ENCODE data around the gene KIF26A.
A peak's percentile ranks its signal among the peaks of the same experiment; 100 is the strongest.
"Not testable (repeated sequence)": the region's sequence is repeated elsewhere in the genome, so short reads cannot be mapped to it uniquely, and the experiment has no call there.

KIF26A gene

DNA sequence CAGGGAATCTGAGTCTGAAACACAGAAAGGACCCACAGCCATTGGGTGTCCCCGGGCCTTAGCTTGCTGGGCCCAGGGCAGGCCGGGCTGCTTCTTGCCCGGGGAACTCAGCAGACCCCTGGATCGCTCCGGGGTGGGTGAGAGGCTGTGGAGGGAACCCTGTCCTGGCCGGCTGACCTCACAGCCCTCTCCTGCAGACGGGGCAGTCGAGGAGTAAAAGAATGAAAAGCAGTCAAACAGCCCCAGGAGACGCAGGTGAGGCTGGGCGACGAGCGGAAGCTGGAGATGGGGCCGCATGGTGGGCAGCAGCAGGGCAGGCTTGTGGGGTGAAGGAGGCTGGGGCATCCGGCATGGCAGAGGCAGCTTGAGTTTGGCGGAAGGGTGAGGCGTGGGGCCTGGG, 57.0 kb downstream of the KIF26A start:
- DNase-seq: no peak

DNA sequence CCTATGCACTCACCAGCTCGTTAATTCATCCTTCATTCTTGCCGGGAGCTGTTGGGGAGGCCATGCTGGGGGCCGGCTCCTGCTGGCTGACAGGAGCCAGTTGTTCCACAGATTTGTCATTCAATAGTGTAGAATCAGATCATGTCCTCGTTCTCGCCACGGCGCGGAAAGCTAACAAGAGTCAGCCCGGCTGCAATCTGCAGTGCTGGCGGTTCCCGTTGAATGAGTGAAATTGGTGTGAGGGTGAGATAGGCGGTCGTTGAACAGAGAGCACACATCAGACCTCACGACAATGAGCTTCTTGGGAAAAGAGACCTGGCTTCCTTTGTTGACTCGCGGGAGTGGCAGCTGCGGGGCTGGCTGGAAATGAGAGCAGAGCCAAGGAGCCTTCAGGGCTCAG, 57.5 kb downstream of the KIF26A start:
- peak; percentile 86 for DNase-seq

DNA sequence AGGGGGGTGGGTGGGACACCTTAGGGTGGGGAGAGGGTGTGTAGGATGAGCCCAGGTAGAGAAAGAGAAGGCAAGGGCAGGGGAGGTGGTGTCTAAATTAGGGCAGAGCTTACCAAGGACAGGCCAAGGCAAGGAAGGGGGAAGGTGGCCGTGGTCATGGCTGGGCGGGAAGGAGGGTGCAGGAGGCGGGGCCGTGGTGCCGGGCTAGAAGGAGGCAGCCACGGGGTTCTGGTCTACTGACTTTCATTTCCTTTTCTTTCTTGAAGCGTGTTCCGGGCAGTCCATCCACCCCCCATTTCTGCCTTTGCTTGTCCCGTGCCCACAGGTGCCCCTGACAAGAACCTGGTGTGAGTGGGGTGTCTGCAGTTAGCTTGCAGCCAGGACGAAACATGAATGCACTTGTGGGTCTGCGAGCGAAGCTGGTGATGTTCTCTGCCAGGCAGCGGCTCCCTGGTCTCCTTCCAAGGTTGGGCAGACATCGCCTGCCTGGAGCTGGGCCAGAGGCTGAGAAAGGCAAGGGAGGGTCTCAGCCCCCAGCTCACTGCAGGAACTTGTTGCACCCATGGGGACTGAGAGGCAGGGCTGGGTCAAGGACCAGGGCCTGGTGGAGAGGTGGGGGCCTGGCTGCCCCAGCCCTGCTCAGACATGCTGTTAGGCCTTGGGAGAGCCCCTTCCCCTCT, 58.2 kb downstream of the KIF26A start:
- peak; percentile 87 for DNase-seq

DNA sequence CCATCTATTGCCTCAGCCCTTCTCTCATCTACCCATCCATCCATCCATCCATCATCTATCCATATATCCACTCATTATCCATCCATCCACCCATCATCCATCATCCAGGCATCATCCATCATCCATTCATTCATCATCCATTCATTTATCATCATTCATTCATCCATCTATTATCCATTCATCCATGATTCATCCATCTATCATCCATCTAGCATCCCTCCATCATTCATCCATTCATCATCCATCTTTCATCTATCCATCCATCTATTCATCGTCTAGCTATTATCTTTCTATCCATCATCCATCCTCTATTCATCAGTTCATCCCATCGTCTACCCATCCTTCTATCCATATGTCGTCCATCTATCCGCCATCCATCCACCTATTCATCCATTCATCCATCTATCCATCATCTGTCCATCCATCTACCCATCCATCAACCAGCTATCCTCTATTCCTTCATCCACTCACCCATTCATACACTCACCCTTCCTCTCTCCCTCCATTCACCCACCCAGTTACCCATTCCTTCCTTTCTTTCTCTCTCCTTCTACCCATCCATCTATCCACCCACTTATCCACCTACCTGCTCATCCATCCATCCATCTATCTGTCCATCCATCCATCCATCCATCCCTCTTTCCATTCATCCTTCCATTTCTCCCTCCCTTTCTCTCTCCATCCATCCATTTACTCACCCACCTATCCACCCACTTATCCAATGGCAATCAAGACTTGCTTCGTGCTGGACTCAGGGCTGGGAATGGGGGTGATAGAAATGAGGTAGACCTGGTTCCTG, 59.3 kb downstream of the KIF26A start:
- DNase-seq: no peak

DNA sequence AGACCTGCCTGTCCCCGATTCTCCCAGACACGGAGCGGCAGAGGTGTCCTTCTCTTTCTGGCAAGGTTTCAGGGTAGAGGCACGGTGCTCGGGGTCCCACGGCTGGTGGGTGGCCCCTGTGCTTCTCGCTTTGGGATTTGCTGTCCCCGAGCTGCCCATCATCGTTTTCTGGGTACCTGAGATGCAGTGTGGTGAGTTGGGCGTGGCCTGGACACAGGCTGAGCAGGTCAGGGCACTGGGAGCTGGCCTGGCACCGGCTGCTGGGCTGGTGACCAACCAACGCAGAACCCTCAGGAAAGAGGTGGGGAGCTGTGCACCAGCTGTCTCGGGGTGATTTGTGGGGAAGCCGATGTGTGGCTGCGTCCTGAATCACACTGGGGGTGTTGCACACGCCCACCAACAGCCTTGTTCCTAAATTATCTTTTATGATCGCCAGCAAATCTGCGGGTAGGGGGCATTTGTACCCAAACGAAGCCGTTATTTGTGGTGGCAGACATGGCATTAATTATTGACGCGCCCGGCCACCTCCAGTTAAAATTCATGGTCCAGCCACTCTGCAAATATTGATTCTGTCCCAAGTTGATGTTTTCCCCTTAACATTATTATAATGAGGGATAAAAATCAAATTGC, 61.0 kb downstream of the KIF26A start:
- no peak for DNase-seq

DNA sequence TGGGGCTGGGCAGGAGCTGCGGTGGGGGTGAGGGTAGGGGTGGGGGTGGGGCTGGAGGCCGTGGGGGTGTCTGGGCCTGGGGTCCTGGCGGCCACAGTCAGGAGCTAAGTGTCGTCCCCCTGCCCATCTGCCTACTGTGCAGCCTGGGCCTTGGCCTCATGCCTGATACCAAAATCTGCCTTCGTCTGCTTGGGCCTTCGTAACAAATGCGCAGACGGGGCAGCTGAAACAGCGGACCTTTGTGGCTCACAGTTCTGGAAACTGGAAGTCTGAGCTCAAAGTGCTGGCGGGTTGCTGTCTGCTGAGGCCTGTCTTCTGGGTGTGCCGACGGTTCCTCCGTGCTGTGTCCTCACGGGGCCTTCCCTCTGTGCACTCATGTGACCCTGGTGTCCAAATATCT, 61.7 kb downstream of the KIF26A start:
- DNase-seq: no peak

DNA sequence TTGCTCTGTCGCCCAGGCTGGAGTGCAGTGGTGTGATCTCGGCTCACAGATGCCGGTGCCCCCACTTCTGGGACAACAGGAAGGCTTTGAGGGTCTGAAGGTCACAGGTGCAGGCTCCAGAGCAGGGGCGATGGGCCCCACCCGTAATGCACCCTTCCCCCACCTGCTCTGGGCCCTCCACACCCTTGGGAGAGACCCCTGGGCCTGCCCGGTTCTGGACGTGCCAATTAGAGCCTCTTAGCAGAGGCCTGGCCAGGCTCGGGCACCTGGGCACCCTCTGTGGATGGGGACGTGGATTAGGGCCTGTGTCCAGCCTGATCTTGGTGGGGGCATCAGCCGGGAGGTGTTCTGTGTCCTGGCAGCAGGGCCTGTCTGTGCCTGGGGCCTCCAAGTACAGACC, 62.2 kb downstream of the KIF26A start:
- no peak for DNase-seq

DNA sequence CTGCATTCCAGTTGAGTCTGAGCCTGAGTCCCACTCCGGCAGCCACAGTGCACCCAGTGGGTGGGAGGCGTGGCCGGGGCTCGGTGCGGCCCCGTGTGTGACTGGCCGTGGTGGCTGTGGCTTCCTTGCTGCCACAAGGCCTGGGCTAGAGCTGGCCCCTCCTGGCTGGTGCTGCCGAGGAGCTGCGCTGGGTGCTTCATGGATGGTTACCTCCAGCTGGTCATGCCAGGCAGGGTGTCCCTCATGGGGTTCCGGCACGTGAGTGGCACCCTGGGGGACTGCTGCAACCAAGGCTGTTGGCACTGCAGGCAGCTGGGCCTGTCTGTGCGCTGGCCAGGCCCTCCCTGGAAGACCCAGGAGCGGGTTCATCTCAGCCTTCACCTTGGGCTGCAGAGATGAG, 62.7 kb downstream of the KIF26A start:
- no peak for DNase-seq

DNA sequence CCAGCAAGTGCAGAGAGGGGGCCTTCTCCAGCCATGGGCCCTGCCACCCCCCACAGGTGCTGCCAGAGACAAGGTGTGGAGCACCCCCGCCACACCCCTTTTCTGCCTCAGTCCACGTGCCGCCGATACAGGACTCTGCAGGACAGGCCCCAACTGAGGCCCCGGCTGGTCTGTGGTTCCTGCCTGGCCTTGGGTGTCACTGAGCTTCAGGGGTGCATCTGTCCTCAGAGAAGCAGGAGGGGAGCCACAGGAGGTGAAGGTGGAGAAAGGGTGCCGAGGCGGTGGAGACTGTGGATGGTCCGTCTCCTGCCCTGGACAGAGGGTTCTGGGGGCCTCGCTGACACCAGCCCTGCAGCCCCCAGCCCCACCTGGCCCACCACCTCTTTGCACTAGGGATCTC, 63.1 kb downstream of the KIF26A start:
- DNase-seq: no peak

DNA sequence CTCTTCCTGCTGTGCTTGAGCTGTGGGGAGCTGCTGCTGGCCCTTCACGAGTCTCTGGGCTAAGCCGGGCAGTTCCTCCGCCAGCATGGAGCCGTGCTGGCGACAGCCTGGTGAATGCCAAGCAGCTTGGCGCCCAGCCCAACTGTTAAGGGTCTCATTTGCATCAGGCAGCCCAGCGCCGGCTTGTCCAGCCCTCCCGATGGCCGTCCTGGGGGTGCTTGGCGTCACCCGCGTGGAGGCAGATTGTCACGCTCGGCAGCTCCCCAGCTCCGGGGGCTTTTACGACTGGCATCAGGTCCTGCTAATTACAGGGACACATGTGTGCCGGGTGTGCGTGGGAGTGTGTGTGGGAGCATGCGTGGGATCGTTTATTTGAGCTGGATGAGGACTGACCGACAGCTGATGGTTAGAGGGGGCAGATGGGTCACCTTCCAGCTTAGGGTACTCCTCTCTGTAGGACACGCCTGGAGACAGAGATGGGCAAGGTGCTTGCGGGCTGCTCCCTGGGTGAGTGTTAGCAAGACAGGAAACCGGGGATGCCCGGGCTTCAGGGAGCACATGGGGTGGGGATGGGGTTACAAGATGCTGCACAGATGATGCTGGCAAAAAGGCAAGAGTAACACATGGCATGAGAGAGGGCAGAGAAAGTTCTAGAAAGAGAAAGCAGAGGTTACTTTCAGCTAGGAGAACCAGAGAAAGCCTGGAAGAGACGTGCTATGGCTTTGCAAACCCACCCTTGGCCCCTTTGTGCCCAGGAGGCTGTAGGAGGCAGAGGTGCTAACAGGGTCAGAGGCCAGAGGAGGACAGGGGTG, 64.1 kb downstream of the KIF26A start:
- peak; percentile 99 for DNase-seq

DNA sequence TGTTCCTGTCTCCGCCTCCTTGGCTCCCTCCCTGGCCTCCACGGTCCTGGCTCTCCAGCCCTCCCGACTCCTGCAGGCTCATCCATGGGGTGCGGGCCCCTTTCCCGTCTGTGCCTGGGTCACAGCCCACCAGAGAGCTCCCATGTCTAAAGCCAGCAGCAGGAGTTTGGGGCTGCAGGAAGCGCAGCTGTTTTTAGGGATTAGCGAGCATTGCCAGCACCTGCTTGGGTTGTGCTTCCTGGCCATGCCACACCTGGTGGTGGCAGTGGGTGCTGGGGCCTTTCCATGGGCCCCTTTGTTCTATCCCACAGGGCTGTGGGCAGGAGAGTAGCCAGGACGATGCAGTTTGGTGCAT, 64.7 kb downstream of the KIF26A start:
- DNase-seq: no peak

DNA sequence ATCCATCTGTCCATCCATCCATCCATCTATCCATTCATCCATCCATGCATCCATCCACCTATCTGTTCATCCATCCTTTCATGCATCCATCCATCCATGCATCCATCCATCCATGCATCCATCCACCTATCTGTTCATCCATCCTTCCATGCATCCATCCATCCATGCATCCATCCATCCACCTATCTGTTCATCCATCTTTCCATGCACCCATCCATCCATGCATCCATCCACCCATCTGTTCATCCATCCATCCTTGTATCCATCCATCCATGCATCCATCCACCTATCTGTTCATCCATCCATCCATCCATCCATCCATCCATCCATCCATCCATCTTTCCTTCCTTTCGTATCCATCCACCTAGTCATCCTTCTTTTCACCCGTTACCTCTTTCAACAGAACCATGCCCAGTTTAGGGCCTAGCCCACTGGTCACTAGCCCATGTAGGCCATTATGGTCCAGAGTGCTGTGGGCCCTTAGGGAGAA, 66.3 kb downstream of the KIF26A start:
- DNase-seq: no peak

DNA sequence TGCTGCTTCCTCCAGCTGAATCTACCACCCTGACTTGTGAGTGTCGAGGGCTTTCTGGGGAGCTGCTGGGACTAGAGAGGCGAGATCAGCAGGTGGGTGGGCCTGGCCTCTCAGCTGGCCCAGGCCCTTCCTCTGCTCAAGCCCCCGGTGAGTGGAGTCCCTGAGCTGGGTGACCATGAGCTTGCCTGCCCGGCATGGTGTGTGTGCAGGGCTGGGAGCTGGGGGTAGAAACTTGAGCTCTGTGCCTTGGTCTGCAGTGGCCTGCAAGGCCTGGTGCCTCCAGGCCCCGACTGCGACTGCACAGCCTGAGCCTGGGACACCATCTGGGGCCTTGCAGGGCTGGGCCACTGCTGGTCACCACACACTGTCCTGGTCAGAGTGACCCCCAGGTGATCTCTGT, 67.4 kb downstream of the KIF26A start:
- no peak for DNase-seq

DNA sequence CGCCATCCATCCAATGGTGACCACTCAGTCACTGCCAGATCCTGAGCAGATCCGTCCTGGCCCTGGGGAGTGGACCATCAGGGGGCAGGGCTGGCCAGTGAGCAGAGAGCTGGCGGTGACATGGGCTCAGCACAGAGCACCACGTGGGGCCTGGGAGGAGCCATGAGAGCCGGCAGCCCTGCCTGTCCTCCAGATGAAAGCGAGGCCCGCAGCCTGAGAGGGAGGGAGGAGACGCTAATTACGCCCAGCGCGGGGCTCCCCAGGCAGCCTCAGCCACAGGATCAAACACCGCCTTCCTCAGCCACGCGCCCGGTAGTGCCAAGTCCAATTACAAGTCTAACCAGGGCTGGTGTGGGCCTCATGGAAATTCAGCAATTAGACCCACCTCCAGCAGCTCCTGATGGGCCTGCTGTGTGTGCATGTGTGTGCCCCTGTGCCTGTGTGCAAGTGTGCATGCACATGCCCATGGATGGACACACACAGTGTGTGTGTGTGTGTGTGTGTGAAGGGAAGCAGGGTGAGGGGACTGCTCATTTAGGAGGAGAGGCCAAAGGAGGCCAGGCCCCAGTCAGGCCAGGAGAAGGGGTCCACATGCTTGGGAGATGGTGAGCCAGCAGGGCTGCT, 68.0 kb downstream of the KIF26A start:
- DNase-seq: no peak

DNA sequence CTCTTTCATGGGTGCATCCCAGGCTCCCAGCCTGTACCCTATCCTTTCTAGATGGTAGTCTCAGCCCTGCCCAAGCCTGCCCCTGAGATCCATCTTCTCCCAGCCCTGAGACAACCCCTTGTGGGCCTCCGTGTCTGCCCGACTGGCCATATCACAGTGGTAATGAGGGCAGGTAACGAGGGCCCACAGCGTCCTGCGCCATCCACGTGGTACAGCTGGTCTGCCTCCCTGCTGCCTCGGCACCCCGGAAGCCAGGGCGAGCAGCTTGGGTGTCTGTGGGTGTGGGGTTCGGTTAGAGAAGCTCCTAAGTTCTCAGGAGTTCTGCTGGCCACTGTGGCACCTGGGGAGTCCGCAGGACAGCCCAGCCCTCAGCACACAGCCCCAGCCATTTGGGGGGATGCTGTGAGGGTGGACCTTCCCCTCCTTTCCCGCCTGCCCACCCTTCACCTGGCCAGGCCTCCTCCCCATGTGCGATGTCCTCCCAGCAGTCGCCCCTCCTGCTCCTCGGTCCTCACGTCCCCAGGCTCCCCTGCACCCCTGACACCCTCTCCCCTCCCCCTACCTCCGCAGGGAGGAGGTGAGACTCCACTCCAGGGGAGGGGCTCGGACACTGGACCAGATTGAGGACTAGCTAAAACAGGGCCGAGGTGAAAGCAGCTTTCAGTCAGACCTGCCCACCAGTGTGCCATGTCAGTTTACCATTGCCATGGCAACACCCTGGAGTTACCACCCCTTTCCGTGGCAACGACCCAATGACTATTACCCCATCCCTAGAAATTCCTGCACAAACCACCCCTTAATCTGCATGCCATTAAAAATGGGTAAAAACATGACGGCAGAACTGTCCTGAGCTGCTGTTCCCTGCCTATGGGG, 69.0 kb downstream of the KIF26A start:
- no peak for DNase-seq

DNA sequence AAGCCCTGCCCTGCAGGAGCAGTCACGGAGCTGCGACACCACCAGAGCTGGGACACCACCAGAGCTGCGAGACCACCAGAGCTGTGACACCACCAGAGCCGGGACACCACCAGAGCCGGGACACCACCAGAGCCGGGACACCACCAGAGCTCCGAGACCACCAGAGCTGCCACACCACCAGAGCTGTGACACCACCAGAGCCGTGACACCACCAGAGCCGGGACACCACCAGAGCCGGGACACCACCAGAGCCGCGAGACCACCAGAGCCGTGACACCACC, 69.6 kb downstream of the KIF26A start:
- DNase-seq: not testable (repeated sequence)

DNA sequence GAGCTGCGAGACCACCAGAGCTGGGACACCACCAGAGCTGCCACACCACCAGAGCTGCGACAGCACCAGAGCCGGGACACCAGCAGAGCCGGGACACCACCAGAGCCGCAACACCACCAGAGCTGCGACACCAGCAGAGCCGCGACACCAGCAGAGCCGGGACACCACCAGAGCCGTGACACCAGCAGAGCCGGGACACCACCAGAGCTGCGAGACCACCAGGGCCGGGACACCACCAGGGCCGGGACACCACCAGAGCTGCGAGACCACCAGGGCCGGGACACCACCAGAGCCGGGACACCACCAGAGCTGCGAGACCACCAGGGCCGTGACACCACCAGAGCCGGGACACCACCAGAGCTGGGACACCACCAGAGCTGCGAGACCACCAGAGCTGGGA, 69.9 kb downstream of the KIF26A start:
- DNase-seq: not testable (repeated sequence)

DNA sequence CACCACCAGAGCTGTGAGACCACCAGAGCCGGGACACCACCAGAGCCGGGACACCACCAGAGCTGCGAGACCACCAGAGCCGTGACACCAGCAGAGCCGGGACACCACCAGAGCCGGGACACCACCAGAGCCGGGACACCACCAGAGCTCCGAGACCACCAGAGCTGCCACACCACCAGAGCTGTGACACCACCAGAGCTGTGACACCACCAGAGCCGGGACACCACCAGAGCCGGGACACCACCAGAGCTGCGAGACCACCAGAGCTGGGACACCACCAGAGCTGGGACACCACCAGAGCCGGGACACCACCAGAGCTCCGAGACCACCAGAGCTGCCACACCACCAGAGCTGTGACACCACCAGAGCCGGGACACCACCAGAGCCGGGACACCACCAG, 70.7 kb downstream of the KIF26A start:
- not testable (repeated sequence) for DNase-seq

DNA sequence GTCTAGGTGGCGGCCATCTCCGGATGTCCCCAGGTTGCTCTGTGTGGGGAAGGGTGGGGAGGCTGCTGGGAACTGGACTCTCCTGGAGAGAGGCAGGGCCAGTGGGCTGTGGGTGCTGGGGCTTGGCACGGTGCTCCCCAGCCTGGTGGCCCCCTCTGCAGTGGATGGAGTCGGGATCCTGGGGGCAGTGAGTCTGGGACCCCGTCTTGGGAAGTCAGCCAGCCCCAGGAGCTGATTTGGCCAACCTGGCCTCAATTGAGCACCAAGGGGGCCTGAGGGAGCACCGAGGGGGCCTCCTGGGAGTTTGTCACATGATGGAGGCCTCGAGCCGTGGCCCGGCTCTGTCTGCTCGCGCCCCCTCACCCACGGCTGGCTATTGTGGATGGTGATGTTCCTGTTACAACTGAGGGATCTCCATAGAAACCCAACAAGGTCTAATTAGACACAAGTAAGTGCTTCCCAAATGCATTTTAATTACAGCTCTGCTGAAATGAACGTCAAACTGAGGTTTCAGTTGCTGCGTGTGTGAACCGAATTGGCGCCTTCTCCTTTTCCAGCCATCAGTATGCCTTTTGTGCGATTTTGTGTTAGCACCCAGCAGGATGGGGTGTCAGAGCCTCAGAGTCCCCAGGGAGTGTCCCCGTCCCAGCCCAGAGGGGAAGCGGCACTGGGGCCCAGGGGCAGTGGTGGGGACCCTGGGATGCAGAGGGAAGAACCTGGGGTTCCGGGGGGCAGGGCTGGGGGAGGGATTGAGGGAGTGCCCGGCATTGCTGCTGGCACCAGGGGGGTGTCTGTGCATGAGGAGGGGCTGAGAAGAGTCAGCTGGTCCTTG, 71.8 kb downstream of the KIF26A start:
- no peak for DNase-seq

DNA sequence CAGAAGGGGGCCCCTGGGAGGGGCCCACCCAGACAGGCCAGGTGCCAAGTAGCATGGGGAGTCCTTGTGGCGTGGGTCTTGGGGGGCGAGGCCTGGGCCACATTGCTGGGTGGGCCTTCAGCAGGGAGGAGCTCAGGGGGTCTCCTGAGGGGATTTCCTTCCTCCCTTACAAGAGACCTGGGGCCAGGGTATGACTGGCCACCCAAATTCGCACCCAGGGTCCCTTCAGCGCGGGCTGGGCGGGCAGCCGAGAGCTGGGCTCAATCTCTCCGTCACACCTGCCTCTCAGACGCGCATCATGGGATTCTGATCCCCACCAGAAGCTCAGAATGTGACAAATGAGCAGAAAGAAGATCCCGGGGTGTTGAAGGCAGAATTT, 72.4 kb downstream of the KIF26A start:
- no peak for DNase-seq

DNA sequence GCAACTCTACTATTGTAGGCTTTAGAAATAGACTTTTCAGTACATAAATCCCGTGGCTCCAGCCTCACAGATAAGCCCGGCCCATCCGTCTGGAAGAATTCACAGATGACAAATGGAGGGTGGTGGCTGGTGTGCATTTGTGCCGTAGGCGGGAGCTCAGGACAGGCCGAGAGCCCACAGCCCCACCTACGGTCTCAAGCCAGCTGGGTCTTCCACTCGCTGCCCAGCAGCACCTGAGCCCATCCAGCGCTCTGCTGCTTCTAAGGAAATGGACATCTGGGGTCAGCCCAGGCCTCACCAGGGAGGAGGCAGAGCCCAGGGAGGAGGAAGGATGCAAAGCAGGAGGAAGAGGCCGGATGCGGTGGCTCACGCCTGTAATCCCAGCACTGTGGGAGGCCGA, 72.8 kb downstream of the KIF26A start:
- no peak for DNase-seq
